HAP-1 (cell line): ENCODE results near the gene SLC7A11.

ENCODE experiments used
- DNase-seq, 2 experiments: peaks; one replicate each; pipeline ENCODE4 v3.0.0-alpha.2; 2016 to 2020; ENCODE audit warnings: low spot score in 2 of 2
- H3K27me3 ChIP-seq: fragments of 250-450 bp; sonication (Bioruptor Pico); 2 replicates; pipeline ENCODE4 v1.5.1; 2020; ENCODE audit warnings: low read depth, mild to moderate bottlenecking, moderate library complexity
- H3K36me3 ChIP-seq: fragments of 250-450 bp; sonication (Bioruptor Pico); replicated peaks from 2 replicates; pipeline ENCODE4 v1.5.1; 2020; ENCODE audit warnings: mild to moderate bottlenecking
- H3K4me1 ChIP-seq: fragments of 250-450 bp; sonication (Bioruptor Pico); 2 replicates; pipeline ENCODE4 v1.5.1; 2020; ENCODE audit warnings: mild to moderate bottlenecking
- H3K4me3 ChIP-seq: fragments of 250-450 bp; sonication (Bioruptor Pico); 2 replicates; pipeline ENCODE4 v1.5.1; 2020; ENCODE audit warnings: mild to moderate bottlenecking, moderate library complexity
- H3K9me3 ChIP-seq: fragments of 250-450 bp; sonication (Bioruptor Pico); 2 replicates; pipeline ENCODE4 v1.5.1; 2020; ENCODE audit warnings: mild to moderate bottlenecking, moderate library complexity
- in situ Hi-C: fragments of 300-500 bp; cut with MboI; formaldehyde crosslinking; loops from 3 replicates; pipeline ENCODE4 v1.14.3; 2020; ENCODE audit warnings: low sequenced_read_pairs, inconsistent platforms, mixed read lengths

Gene SLC7A11

GRCh38 chr4:138188406-138189084 is 53.6 kb downstream of the SLC7A11 start:
- in situ Hi-C loops, result no loop called here
- Histone ChIP-seq H3K27me3 (no peaks in the 10 kb centered on the region), H3K4me3 (no peak overlapping the region), H3K36me3 (no peaks in the 10 kb centered on the region; the same call in 1 of the 2 replicates), H3K4me1 (peaks cover 26% of the 10 kb centered on the region), H3K9me3 (no peaks in the 10 kb centered on the region)
- DNase-seq, result no peak

GRCh38 chr4:138185859-138186645 is 56.1 kb downstream of the SLC7A11 start:
- in situ Hi-C loops, result no loop called here
- DNase-seq, result no peak
- H3K4me3 ChIP-seq, result no peak overlapping the region

DNA sequence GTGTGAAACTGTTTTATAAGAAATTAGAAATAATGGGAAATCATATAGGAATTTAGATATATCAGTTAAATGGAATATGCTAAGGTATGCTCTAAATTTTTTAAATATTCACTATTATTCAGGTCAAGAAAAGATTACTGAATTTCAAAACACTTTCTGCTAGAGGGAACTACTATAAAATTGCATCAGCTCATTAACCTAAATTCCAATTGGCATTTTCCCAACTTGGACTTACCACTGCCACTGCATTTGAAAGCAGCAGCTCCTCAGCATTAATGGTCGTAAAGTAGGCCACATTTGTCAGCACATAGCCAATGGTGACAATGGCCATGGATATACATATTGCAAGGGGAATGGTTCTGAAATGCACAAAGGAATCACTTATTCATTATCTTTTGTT is 57.3 kb downstream of the SLC7A11 start:
- Histone ChIP-seq H3K27me3 (no peaks in the 10 kb centered on the region), H3K4me3 (no peak overlapping the region), H3K36me3 (peaks cover 31% of the 10 kb centered on the region), H3K4me1 (peaks cover 26% of the 10 kb centered on the region), H3K9me3 (no peaks in the 10 kb centered on the region)
- in situ Hi-C loops, result no loop called here
- DNase-seq, result peak; percentile 48 to 70

More at GRCh38 chr4:138185859-138186645, 56.1 kb downstream of the SLC7A11 start:
- peaks cover 26% of the 10 kb centered on the region for H3K4me1 ChIP-seq
- H3K27me3 ChIP-seq, result no peaks in the 10 kb centered on the region
- H3K36me3 ChIP-seq, result peaks cover 19% of the 10 kb centered on the region
- H3K9me3 ChIP-seq, result no peaks in the 10 kb centered on the region

- in situ Hi-C loops, result no loop called here
- Histone ChIP-seq H3K4me1 (peaks cover 26% of the 10 kb centered on the region), H3K27me3 (no peaks in the 10 kb centered on the region), H3K9me3 (no peaks in the 10 kb centered on the region), H3K36me3 (peaks cover 50% of the 10 kb centered on the region), H3K4me3 (no peak overlapping the region)
- peak; percentile 29 to 38 for DNase-seq
Measured at GRCh38 chr4:138182838-138183426, 59.2 kb downstream of the SLC7A11 start.

DNA sequence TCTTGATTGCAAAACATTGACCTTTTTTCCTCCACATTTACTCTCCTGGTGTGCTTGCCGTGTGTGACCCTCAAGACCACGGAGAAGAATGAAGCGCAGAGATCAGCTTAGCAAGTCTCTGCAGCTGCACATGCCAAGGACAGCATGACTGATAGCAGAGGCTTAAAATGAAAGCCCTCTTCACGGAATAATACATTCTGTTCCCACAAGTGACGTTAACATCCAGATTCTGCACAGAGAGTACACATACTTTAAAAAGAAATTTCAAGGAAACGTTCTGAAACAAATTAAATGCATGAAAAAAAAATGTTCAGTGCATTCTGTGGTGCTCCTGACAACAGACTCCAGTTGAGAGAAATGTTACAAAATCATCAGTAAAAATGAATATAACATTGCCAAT is 60.9 kb downstream of the SLC7A11 start:
- H3K4me3 ChIP-seq, result no peak overlapping the region
- in situ Hi-C loops, result no loop called here
- peaks cover 64% of the 10 kb centered on the region for H3K36me3 ChIP-seq
- no peaks in the 10 kb centered on the region for H3K9me3 ChIP-seq
- DNase-seq, result no peak
- H3K27me3 ChIP-seq, result no peaks in the 10 kb centered on the region
- H3K4me1 ChIP-seq, result peaks cover 17% of the 10 kb centered on the region

GRCh38 chr4:138178566-138178965 is 63.6 kb downstream of the SLC7A11 start:
- DNase-seq, result no peak
- H3K9me3 ChIP-seq, result no peaks in the 10 kb centered on the region

DNA sequence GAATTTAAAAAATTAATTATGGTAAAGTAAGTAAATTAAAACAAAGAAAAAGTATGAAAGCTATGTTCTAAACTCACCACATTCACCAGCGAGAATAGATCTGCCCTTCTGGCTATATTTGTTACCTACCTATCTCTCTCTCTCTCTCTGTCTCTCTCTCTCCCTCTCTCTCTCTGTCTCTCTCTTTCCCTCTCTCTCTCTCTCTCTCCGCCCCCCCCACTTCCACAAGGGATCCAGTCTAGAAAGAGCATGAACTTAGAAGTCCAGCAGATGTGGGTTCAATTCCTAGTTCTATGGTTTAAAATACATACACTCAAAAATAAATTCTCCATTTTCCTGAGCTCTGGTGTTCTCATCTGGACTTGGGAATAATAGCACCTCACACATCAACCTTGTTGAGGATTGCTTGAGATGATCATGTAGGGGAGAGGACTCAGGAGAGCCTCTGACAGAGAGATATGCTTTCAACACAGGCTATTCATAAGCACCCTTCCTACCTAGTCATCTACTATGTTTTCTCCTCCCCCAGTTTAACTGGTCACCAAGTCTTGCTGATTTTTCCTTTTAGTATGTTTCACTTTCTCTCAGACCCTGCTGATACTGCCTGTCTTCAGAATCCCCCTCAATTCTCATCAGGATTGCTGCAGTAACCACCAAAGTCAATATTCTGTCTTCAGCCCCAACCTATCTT is 64.7 kb downstream of the SLC7A11 start:
- Histone ChIP-seq H3K36me3 (peaks cover 85% of the 10 kb centered on the region), H3K4me3 (no peak overlapping the region), H3K9me3 (no peaks in the 10 kb centered on the region), H3K4me1 (no peaks in the 10 kb centered on the region), H3K27me3 (no peaks in the 10 kb centered on the region)
- DNase-seq, result no peak
- in situ Hi-C loops, result no loop called here

More at GRCh38 chr4:138178566-138178965, 63.6 kb downstream of the SLC7A11 start:
- Histone ChIP-seq H3K4me3 (no peak overlapping the region), H3K36me3 (peaks cover 89% of the 10 kb centered on the region), H3K4me1 (no peaks in the 10 kb centered on the region), H3K27me3 (no peaks in the 10 kb centered on the region)
- in situ Hi-C loops, result no loop called here

- H3K4me3 ChIP-seq, result no peak overlapping the region
- no peaks in the 10 kb centered on the region for H3K27me3 ChIP-seq
- DNase-seq, result no peak
- in situ Hi-C loops, result no loop called here
- H3K9me3 ChIP-seq, result no peaks in the 10 kb centered on the region
- H3K36me3 ChIP-seq, result peaks cover 79% of the 10 kb centered on the region
- no peaks in the 10 kb centered on the region for H3K4me1 ChIP-seq
Measured at GRCh38 chr4:138174981-138175794, 67.0 kb downstream of the SLC7A11 start.

- H3K27me3 ChIP-seq, result no peaks in the 10 kb centered on the region
- no peak for DNase-seq
- peaks cover 5% of the 10 kb centered on the region; the same call in 1 of the 2 replicates for H3K4me1 ChIP-seq
- H3K4me3 ChIP-seq, result no peak overlapping the region
- H3K9me3 ChIP-seq, result no peaks in the 10 kb centered on the region
- in situ Hi-C loops, result no loop called here
- H3K36me3 ChIP-seq, result no peaks in the 10 kb centered on the region; the same call in 1 of the 2 replicates
Measured at GRCh38 chr4:138164208-138164607, 77.9 kb downstream of the SLC7A11 start.

DNA sequence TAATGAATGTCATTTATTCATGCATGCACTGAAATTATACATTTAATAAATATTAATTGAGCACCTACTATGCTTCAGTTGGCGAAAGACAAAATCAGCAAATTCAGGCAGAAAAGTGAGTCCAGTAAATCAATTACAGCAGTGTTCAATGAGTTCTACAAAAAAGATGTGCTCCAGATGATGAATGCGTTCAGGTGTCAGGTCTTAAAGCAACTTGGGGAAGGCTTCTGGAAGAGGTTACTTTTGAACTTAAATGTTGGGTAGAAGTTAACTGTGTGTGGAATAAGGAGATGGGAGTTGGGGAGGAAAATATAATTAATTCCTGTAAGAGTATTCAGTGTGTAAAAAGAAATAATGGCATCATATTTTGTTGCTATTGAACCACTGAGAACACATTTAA is 79.0 kb downstream of the SLC7A11 start:
- no peaks in the 10 kb centered on the region for H3K27me3 ChIP-seq
- no peak for DNase-seq
- no peaks in the 10 kb centered on the region for H3K36me3 ChIP-seq
- in situ Hi-C loops, result no loop called here
- no peak overlapping the region for H3K4me3 ChIP-seq
- H3K9me3 ChIP-seq, result no peaks in the 10 kb centered on the region
- no peaks in the 10 kb centered on the region; the same call in 1 of the 2 replicates for H3K4me1 ChIP-seq

DNA sequence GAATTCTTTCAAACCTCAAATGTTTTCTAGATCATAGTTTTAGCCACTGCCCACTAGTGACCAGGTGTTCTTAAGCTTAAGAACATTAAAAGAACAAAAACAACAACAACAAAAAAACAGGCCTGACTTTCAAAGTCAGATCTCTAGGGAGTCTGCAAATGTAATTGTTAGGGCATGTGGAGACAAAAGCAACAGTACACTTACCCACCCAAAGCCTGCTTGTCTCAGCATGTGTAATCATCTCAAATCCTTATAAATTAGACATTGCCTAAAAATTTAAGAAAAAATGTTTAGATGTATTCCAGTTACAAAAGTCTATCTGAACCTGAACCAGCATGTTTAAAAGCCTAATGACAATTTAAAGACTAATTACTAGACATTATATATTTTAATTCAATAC is 79.9 kb downstream of the SLC7A11 start:
- in situ Hi-C loops, result no loop called here
- Histone ChIP-seq H3K27me3 (no peaks in the 10 kb centered on the region), H3K36me3 (no peaks in the 10 kb centered on the region), H3K9me3 (no peaks in the 10 kb centered on the region), H3K4me3 (no peak overlapping the region), H3K4me1 (peaks cover 4% of the 10 kb centered on the region)
- DNase-seq, result no peak

DNA sequence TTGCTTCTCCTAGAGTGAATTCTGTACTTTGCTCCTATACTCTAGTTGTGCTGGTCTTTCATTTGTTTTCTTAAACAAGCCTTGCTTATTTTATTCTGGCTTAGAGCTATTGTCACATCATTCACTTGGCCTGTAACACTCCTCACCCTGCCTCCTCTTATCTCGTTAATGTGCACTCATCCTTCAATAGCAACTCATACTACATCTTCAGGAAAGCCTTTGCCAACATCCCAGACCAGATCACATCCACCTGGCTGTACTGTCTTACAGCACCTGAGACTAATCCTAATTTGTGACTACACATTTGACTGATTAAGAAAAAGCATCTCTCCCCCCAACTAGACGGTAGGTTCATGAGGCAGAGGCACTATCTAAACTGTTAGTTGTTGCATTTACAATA is 80.8 kb downstream of the SLC7A11 start:
- Histone ChIP-seq H3K36me3 (no peaks in the 10 kb centered on the region), H3K4me3 (no peak overlapping the region), H3K4me1 (peaks cover 12% of the 10 kb centered on the region), H3K27me3 (no peaks in the 10 kb centered on the region), H3K9me3 (no peaks in the 10 kb centered on the region)
- no peak for DNase-seq
- in situ Hi-C loops, result no loop called here

GRCh38 chr4:138158746-138159297 is 83.3 kb downstream of the SLC7A11 start:
- Histone ChIP-seq H3K9me3 (no peaks in the 10 kb centered on the region), H3K36me3 (no peaks in the 10 kb centered on the region), H3K4me3 (no peak overlapping the region), H3K27me3 (no peaks in the 10 kb centered on the region), H3K4me1 (peaks cover 12% of the 10 kb centered on the region)
- in situ Hi-C loops, result no loop called here
- DNase-seq, result no peak
